Stimulated activated naive CD8-positive, alpha-beta T cell treated with anti-CD3 and anti-CD28 coated beads, Interleukin-15, amount 100 ng/mL, for 72 hours (primary cell): ENCODE measurements around the gene CHRDL2.
A peak's percentile ranks its signal among the peaks of the same experiment; 100 is the strongest.

Source experiments
- ATAC-seq: fragments of 150-1000 bp; cut with Tn5 transposase; 2 replicates; pipeline ENCODE4 v1.10.0; 2021; ENCODE audit warnings: mild to moderate bottlenecking, moderate library complexity
- DNase-seq, 2 donors: peaks; one replicate each; pipeline ENCODE4 v3.0.0; 2021 to 2022
- H3K27ac Mint-ChIP-seq, 2 donors: one replicate each; pipeline ENCODE4 v1.8.0; 2022; ENCODE audit warnings: mild to moderate bottlenecking in 2 of 2, mixed read lengths in 2 of 2, moderate library complexity in 2 of 2
- H3K27me3 Mint-ChIP-seq: one replicate; pipeline ENCODE4 v1.8.0; 2022; ENCODE audit warnings: mixed read lengths
- H3K4me1 Mint-ChIP-seq: one replicate; pipeline ENCODE4 v1.8.0; 2022; ENCODE audit warnings: mild to moderate bottlenecking, mixed read lengths
- H3K4me3 Mint-ChIP-seq, 2 donors: one replicate each; pipeline ENCODE4 v1.8.0; 2022; ENCODE audit warnings: mild to moderate bottlenecking in 2 of 2, mixed read lengths in 2 of 2, moderate library complexity in 1 of 2
- H3K9me3 Mint-ChIP-seq, 2 donors: one replicate each; pipeline ENCODE4 v1.8.0; 2022; ENCODE audit warnings: mixed read lengths in 2 of 2

The CHRDL2 gene

DNA sequence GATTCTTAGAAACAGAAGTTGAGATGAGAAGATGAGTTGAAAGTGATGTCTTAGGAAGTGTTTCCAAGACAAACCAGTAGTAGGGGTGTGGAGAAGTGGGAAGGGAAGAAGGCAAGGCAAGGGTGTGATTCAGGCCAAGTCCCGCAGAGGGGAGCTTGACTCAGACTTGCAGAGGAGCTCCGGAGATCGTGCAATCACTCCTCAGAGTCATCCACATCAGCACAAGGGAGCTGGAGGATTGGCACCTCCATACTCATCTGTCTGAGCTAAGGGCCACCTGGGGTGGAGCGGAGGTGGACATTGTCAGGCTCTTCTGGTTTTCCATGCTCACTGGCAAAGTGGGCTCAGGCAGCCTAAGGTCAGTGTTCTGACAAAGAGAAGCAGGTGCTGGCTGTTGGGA lies 44.4 kb downstream of the CHRDL2 start:
- ATAC-seq (no peak), DNase-seq (no peak)
- no peaks in the 10 kb centered on the region for H3K9me3 Mint-ChIP-seq
- H3K27ac Mint-ChIP-seq, result no peak overlapping the region
- H3K27me3 Mint-ChIP-seq, result peaks cover 36% of the 10 kb centered on the region
- H3K4me3 Mint-ChIP-seq, result no peak overlapping the region
- H3K4me1 Mint-ChIP-seq, result no peaks in the 10 kb centered on the region

DNA sequence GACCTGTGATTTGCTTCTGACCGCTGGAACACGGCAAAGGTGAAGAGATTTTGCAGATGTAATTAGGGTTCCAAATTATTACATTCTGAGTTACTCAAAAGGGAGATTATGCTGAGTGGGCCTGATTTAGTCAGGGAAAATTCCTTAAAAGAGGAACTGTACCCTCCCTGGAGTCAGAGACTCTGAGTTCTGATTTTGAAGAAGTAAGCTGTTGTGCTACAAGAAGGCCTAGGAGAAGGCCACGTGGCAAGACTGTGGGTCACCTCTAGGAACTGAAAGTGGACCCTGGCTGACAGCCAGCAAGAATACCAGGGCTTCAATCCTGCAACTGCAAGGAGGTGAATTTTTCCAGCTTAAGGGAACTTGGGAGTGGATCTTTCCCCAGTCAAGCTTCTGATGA lies 45.3 kb downstream of the CHRDL2 start:
- Mint-ChIP-seq H3K4me1 (no peaks in the 10 kb centered on the region), H3K27me3 (peaks cover 44% of the 10 kb centered on the region), H3K27ac (no peak overlapping the region), H3K4me3 (no peak overlapping the region), H3K9me3 (no peaks in the 10 kb centered on the region)
- ATAC-seq, result no peak
- DNase-seq, result no peak

DNA sequence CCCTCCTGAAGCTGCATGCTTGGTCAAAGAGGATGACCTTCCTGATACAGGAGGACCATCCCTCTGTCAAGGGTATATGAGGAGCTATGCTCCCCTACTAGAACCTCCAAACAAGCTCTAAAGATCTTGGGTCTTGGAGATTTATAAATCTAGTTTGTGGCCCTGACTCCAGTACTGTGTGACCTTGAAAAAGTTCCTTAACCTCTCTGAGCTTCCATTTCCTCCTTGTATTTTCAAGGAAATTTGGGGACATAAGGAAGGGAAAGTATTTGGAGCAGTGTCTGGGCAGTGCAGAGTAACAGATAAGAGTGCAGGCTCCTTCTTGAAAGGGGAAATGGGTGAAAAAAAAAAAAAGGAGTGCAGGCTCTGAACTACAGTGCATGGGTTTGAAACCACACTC lies 45.9 kb downstream of the CHRDL2 start:
- no peak overlapping the region for H3K4me3 Mint-ChIP-seq
- DNase-seq (no peak), ATAC-seq (no peak)
- peak overlapping the region in 1 of 2 donors; percentile 50 for H3K27ac Mint-ChIP-seq
- peaks cover 46% of the 10 kb centered on the region for H3K27me3 Mint-ChIP-seq
- no peaks in the 10 kb centered on the region for H3K4me1 Mint-ChIP-seq
- H3K9me3 Mint-ChIP-seq, result no peaks in the 10 kb centered on the region

GRCh38 chr11:74684661-74685060 lies 46.6 kb downstream of the CHRDL2 start:
- Mint-ChIP-seq H3K4me3 (no peak overlapping the region), H3K4me1 (no peaks in the 10 kb centered on the region), H3K9me3 (no peaks in the 10 kb centered on the region), H3K27me3 (peaks cover 52% of the 10 kb centered on the region), H3K27ac (no peak overlapping the region)
- ATAC-seq (no peak), DNase-seq (no peak)

GRCh38 chr11:74683941-74684481 lies 47.2 kb downstream of the CHRDL2 start:
- peaks cover 52% of the 10 kb centered on the region for H3K27me3 Mint-ChIP-seq
- H3K4me1 Mint-ChIP-seq, result no peaks in the 10 kb centered on the region
- ATAC-seq (no peak), DNase-seq (no peak)
- H3K9me3 Mint-ChIP-seq, result no peaks in the 10 kb centered on the region
- H3K27ac Mint-ChIP-seq, result peak overlapping the region in 1 of 2 donors; percentile 27
- H3K4me3 Mint-ChIP-seq, result peak overlapping the region in 1 of 2 donors; percentile 22

DNA sequence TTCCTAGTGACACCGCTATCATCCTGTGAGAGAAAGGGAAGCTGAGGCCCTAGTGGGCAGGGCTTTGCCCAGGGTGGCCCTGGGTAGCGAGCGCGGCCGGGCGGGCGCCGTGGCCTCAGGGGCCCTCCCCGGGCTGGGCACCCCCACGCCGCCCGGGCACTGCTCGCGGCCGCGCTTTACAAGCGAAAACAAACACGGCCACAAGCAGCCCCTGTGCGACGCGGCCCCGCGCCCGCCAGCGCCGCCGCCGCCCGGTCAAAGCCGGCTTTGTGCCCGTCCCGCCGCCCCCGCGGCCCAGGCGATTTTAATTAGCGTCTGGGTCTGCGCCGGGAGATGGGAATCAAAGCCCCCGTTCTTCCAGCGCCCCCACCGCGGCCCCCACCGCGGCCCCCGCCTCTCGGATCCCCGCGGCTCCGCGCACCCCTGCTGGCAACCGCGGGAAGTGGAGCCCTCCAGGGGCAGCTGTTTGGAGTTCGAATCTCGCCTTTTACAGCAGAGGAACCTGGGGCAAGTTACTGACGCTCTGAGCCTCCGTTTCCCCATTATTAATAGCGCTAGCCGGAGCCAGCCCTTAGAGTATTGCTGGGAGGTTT lies 47.9 kb downstream of the CHRDL2 start:
- Mint-ChIP-seq H3K4me1 (no peaks in the 10 kb centered on the region), H3K9me3 (no peaks in the 10 kb centered on the region), H3K4me3 (peak overlapping the region in 1 of 2 donors; percentile 22), H3K27me3 (peaks cover 52% of the 10 kb centered on the region), H3K27ac (no peak overlapping the region)
- DNase-seq, result peak in 1 of 2 donors; percentile 13
- ATAC-seq, result no peak

DNA sequence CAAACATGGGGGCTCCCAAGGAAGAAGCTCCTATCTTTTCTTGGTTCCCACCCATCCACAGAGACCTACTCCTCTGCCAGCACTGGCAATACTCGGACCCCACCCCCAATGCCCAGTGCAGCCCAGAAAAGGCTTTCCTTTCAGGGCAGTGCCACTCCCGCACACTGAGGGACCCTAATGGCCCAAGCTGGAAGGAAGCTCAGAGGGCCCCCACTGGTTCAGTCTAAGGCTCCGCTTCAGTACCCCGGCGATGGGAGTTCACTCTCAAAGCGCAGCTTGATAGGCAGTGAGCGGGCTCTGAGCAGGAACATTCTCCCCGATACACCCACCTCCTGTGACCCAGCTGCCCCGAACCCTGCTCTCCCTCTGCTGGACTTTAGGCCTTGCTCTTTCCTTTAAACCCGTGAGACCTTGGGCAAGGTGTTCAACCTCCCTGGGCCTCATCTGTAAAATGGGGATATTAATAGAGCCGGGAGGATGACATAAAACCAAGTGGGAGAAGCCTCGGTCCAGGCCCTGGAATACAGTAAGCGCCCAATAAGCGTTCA lies 48.4 kb downstream of the CHRDL2 start:
- Mint-ChIP-seq H3K4me3 (no peak overlapping the region), H3K27ac (no peak overlapping the region), H3K4me1 (no peaks in the 10 kb centered on the region), H3K9me3 (no peaks in the 10 kb centered on the region), H3K27me3 (peaks cover 52% of the 10 kb centered on the region)
- DNase-seq, result no peak
- no peak for ATAC-seq

- H3K4me3 Mint-ChIP-seq, result no peak overlapping the region
- peaks cover 52% of the 10 kb centered on the region for H3K27me3 Mint-ChIP-seq
- no peak for ATAC-seq
- H3K4me1 Mint-ChIP-seq, result no peaks in the 10 kb centered on the region
- no peak for DNase-seq
- H3K27ac Mint-ChIP-seq, result no peak overlapping the region
- no peaks in the 10 kb centered on the region for H3K9me3 Mint-ChIP-seq
Observed at GRCh38 chr11:74681686-74682651, 49.3 kb downstream of the CHRDL2 start.

DNA sequence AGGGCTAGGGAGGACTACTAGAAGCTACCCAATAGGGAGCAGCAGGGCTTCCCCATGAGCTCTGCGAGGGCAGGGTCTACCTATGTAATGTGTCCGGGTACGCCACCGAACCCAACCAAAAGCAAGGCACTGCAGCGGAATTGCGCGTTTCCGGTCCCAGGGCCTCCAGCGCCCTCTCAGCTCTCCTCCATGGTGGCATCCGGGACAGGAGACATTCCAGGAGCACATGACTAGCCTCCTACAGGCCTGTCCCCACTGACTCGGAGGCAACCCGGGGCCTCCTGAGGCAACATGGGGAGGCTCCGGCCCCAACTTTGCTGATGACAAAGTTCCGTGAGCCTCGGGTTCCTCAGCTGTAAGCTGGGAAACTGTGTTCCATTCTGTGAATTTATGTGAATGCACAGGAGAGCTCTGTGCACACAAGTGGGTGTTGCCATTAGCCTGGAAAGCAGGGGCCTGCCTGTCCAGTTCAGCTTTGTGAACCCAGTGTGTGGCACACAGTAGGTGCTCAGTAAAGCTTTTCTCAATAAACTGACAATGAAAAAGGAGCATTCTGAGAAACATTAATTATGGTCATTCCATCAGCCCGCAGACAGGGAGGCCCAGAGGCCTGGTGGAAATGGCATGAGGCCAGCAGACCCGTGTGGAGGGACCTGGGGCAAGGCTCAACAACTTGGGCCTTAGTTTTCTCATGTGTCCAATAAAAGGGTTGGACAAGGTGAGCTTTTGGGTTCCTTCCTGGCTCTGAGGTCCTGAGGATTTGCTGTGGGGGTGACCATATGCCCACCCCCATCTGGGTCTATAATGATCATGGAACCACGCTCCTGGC lies 50.3 kb downstream of the CHRDL2 start:
- Mint-ChIP-seq H3K4me3 (no peak overlapping the region), H3K27ac (no peak overlapping the region), H3K9me3 (no peaks in the 10 kb centered on the region), H3K4me1 (no peaks in the 10 kb centered on the region), H3K27me3 (peaks cover 52% of the 10 kb centered on the region)
- DNase-seq, result no peak
- no peak for ATAC-seq

GRCh38 chr11:74680035-74680671 lies 51.1 kb downstream of the CHRDL2 start:
- Mint-ChIP-seq H3K27ac (no peak overlapping the region), H3K27me3 (peaks cover 49% of the 10 kb centered on the region), H3K9me3 (no peaks in the 10 kb centered on the region), H3K4me1 (no peaks in the 10 kb centered on the region), H3K4me3 (no peak overlapping the region)
- DNase-seq (no peak), ATAC-seq (no peak)

- Mint-ChIP-seq H3K27ac (no peak overlapping the region), H3K27me3 (peaks cover 42% of the 10 kb centered on the region), H3K9me3 (no peaks in the 10 kb centered on the region), H3K4me3 (no peak overlapping the region), H3K4me1 (no peaks in the 10 kb centered on the region)
- ATAC-seq (no peak), DNase-seq (no peak)
Observed at GRCh38 chr11:74679513-74679865, 51.7 kb downstream of the CHRDL2 start.

GRCh38 chr11:74678591-74679512 lies 52.4 kb downstream of the CHRDL2 start:
- Mint-ChIP-seq H3K4me1 (no peaks in the 10 kb centered on the region), H3K27ac (no peak overlapping the region), H3K9me3 (no peaks in the 10 kb centered on the region), H3K27me3 (peaks cover 36% of the 10 kb centered on the region), H3K4me3 (no peak overlapping the region)
- no peak for ATAC-seq
- no peak for DNase-seq

DNA sequence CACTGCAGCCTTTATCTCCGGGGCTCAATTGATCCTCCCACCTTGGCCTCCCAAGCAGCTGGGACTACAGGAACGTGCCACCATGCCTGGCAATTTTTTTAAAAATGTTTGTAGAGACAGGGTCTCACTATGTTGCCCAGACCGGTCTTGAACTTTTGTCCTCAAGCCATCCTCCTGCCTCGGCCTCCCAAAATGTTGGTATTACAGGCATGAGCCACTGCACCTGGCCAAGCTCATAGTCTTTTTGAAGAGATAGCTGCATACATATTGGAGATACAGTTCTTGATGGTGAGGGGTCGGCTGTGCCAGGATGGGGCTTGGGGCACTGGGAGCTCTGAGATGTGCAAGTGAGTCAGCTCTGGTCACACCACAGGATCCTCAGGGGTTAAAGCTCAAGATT lies 53.2 kb downstream of the CHRDL2 start:
- Mint-ChIP-seq H3K4me1 (no peaks in the 10 kb centered on the region), H3K27me3 (peaks cover 28% of the 10 kb centered on the region), H3K4me3 (no peak overlapping the region), H3K9me3 (no peaks in the 10 kb centered on the region), H3K27ac (no peak overlapping the region)
- DNase-seq, result peak in 1 of 2 donors; percentile 5
- ATAC-seq, result no peak

GRCh38 chr11:74677131-74677530 lies 54.1 kb downstream of the CHRDL2 start:
- Mint-ChIP-seq H3K4me3 (no peak overlapping the region), H3K4me1 (no peaks in the 10 kb centered on the region), H3K9me3 (no peaks in the 10 kb centered on the region), H3K27ac (no peak overlapping the region), H3K27me3 (peaks cover 19% of the 10 kb centered on the region)
- DNase-seq (no peak), ATAC-seq (no peak)
